GM19452 (cell line): Measurements from ENCODE around the gene HEXIM1.

ENCODE experiments used
- ATAC-seq: cut with Tn5 transposase; IDR thresholded peaks from one replicate; pipeline ENCODE4 v1.9.1; 2021; ENCODE audit not compliant: unreplicated experiment

Gene HEXIM1

GRCh38 chr17:45148183-45149036, at the start of gene HEXIM1:
Gene HEXIM1 (plus strand): TSS chr17:45148475. CDS start chr17:45149191, 716 bp downstream.
- peak; percentile 62 for ATAC-seq

GRCh38 chr17:45098869-45099616, 49.2 kb upstream of the HEXIM1 start:
- no peak for ATAC-seq

DNA sequence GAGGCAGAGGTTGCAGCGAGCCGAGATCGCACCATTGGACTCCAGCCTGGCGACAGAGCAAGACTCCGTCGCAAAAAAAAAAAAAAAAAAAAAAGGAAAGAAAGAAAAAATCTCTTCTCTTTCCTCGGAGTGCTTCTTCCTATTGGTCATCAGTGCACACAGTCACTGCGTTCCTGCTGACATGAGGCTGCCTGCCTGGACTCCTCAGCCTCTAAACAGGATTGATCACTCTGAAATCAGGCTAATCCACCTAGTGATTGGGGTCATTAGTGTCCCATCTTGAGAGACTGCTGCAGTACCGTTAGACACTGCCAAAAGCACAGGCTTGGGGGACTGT, 46.8 kb upstream of the HEXIM1 start:
- ATAC-seq = no peak

DNA sequence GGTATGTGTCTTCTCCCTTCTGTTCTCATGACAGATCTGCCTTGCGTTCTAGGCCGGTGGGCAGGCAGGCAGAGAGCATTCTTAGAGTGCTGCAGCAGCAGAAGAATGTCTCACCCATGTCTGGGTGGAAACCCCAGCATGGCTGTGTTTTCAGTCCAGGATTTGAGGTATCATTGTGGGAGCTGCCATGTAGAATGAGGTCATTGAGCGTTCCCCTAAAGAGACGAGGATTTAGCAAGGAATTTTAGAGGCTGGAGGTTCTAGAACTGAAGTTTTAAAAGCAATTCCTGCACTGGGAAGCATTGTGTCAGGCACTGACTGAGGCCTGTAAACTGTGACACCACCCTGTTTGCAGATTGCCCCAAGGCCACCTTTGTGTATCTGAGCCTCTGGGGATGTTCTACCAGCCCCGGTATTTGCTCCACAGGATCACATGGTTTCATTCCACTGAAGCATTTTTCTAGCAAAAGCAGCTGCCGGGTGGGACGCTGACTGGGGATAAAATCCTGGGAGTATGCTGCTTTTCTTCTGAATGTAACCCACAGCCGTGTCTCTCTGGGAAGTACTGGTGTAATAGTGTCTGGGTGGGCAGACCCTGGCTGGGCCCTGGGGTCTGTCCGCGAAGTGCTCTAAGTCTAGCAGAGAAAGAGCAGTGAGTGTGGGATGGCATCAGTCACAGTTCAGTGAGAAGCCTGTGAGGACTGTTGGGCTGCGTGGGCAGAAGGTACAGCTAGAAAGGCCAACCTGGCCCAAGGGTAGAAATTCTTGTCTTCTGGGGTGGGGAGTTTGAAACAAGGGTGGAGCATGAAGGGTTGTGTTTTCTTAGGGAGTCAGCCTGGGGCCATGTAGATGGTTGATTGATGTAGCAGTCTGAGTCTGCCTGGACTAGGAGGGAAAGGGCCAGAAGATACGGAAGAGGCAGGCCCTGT, 46.1 kb upstream of the HEXIM1 start:
- ATAC-seq = no peak

DNA sequence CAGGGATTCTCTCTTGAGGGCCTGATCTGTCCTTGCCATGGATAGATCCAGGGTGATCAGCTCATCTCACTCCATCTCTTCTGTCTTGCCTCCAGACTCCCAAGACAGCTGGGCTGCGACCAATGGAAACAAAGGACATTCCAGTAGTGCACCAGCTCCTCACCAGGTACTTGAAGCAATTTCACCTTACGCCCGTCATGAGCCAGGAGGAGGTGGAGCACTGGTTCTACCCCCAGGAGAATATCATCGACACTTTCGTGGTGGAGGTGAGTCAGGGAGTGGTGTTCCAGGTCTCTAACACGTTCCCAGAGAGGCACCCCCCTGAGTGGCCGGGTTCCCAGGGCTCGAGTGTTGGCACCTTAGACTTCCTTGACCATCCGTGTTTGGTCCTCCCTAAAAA, 45.4 kb upstream of the HEXIM1 start:
- no peak for ATAC-seq

- no peak for ATAC-seq
These were observed 44.9 kb upstream of the HEXIM1 start for GRCh38 chr17:45103269-45103795.

GRCh38 chr17:45104029-45104428, 44.2 kb upstream of the HEXIM1 start:
- no peak for ATAC-seq

DNA sequence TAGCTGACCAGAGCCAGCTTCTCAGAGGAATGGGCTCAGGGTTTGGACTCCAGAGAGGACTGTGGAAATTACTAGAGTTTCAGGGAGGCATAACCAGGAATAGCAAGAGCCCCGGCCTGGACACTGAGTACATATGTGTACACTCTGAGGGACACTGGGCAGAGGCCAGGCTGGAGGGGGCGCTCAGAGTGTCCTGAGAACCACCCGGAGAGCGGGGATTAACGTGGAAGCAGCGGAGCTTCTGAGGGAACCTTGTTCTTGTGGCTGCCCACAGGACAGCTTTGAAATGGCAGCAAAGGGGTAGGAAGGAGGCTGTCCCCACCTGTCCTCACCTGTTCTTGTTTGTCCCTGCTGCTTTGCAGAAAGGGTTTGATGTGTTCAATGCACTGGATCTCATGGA, 43.8 kb upstream of the HEXIM1 start:
- no peak for ATAC-seq

- ATAC-seq = no peak
These were observed 43.2 kb upstream of the HEXIM1 start for GRCh38 chr17:45104907-45105624.

- ATAC-seq = no peak
These were observed 42.2 kb upstream of the HEXIM1 start for GRCh38 chr17:45106096-45106495.

GRCh38 chr17:45106582-45106981, 41.7 kb upstream of the HEXIM1 start:
- no peak for ATAC-seq

GRCh38 chr17:45107293-45108010, 40.8 kb upstream of the HEXIM1 start:
- no peak for ATAC-seq

DNA sequence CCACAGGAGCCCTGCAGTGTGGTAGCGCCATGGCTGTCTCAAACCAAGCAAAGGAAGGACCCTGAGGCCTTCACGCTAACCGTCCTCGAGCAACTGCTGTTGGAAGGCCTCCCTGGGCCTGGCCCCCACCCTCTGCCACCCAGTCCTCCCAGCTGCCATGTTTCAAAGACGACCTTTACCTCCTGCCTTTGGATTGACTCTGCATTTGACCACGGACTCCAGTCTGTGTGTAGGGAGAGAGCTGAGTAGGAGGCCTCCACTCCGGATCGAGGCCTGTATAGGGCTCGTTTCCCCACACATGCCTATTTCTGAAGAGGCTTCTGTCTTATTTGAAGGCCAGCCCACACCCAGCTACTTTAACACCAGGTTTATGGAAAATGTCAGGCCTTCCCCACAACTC, 40.2 kb upstream of the HEXIM1 start:
- ATAC-seq = no peak

DNA sequence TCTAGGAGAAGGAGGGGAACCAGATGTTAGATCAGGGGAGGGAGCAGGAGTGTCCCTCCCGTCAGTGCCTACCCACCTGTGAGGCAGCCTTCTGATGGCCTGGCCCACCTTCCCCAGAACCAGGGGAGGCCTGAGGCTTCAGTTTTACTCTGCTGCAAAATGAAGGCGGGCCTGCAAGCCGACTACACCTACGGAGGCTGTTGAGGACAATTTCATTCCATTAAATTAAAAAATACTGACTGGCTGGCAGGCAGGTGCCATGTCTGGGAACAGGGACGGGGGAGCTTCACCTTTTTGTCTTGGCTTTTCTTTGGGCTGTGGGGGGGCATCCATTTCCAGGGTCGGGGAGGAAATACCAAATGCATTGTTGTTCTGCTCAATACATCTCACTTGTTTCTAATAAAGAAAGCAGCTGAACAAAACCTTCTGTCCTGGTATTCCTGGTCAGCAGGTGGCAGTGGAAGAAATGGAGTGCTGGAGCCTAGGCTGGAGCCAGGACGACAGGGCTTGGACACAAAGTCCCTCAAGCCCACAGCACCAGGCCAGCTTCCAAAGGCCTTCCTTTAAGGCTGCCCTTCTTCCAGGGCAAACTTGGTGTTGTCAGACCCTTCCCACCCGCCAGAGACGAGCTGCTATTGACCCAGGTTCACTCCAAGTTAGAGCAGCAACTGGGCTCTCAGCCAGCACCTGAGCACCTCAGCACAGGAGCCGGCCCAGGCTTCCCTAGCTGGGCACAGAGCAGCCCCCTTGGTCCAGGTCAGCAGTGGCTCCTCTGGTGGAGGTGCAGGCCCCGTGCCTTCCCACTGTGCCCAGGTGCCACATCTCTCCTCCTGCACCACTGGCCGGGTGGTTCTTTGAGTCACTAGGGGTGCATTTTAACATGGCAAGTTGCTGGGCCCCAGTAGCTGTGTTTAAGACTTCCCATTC, 39.4 kb upstream of the HEXIM1 start:
- no peak for ATAC-seq

DNA sequence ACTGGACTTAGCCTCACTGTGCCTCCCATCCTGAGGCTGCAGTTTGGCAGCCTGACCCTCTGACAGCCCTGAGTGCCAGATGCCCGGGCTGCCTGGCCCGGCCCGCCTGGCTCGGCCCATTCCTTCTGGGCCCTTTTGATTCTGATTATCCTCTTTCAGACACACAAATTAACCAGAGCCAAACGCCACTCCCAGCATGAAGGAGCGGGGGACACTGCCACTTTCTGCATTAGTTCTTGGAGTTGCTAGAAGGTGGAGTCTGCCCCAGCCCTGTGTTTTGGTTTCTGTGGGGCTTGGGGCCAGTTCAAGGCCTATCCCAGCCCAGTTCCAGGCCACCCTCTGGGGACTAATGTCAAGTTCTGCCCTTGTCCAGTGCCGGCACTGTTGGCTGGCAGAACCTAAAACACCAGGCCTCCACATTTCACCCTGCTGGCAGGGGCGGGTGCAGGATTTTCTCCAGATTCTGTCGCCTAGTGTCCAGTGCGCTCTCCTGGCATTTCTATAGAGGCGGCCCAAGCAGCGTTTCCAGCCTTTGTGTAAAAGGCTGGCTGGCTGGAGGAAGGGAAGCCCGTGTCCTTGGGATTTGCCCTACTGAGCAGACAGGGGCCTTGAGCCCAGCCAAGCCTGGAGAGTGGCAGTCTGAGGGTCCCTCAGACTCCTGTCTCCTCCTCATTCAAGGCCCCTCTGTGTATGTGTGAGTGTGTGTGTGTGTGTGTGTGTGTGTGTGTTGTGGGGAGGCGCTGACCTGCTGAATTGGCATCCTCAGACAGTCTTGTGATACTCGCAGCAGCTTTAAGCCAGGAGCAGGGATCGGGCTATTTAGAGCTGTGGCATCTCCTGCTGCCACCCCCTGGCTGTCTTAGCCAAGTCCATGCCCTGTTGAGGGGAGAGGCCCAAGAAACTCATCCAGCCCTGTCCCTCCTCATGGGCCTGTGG, 37.3 kb upstream of the HEXIM1 start:
- no peak for ATAC-seq

- ATAC-seq = no peak
These were observed 36.4 kb upstream of the HEXIM1 start for GRCh38 chr17:45111850-45112249.

GRCh38 chr17:45112559-45113423, 35.5 kb upstream of the HEXIM1 start:
- ATAC-seq = no peak
